HCT116 (cell line): ENCODE measurements around the gene C1orf167. TPM values are rescaled to one million over a fixed set of nuclear protein-coding genes. Genes with fewer than 3 reads are reported as not detected.

ENCODE experiments used
- ATAC-seq: fragments of 200-7000 bp; cut with Tn5 transposase; 2 replicates; pipeline ENCODE4 v1.9.1; 2020; ENCODE audit warnings: mild to moderate bottlenecking, moderate library complexity
- BruUV-seq: library from RNA; stranded (reverse); fragments of 400-500 nt; replicated peaks from 2 replicates; lab custom pipeline; 2021; lab: Mats Ljungman, UMichigan
- CTCF ChIA-PET: fragments of 300-600 bp; sonication (Branson Sonifier 250); formaldehyde crosslinking; loops from one replicate; lab custom pipeline; 2021; ENCODE audit warnings: antibody characterized with exemption; lab: Charles Lee
- POLR2A ChIA-PET: fragments of 300-600, 350-600 bp; sonication (Branson Sonifier 250); formaldehyde crosslinking; loops from one replicate; lab custom pipeline; 2021; ENCODE audit warnings: antibody characterized with exemption; lab: Charles Lee
- RAD21 ChIA-PET, 2 experiments: fragments of 300-600 bp; sonication (Branson Sonifier 250); formaldehyde crosslinking; loops; one replicate each; lab custom pipeline; 2023; ENCODE audit warnings: low total read pairs in 2 of 2; ENCODE audit not compliant: uncharacterized antibody in 2 of 2, unreplicated experiment in 2 of 2, low non-redundant PET in 1 of 2; lab: Charles Lee
- DNase-seq: peaks from one replicate; pipeline ENCODE4 v3.0.0-alpha.2; 2010; ENCODE audit warnings: low read depth, low spot score
- H2AFZ ChIP-seq: fragments of 200-600 bp; shearing (Covaris generic), sonication (generic); 2 replicates; pipeline ENCODE4 v1.6.1; 2017; ENCODE audit warnings: low read depth, mixed run types, mixed read lengths, antibody characterized with exemption, low read length; ENCODE audit not compliant: poor library complexity, severe bottlenecking
- H3K27ac ChIP-seq: 2 replicates; pipeline ENCODE4 v1.5.1; 2012; ENCODE audit warnings: low read depth, low read length
- H3K27me3 ChIP-seq: fragments of 200-600 bp; sonication (generic); 2 replicates; pipeline ENCODE4 v1.6.1; 2016; ENCODE audit warnings: mixed run types, low read length, mixed read lengths; ENCODE audit not compliant: insufficient read depth
- H3K36me3 ChIP-seq, 2 experiments: fragments of 200-500 bp in 1 of 2; fragments of 200-600 bp in 1 of 2; sonication (Bioruptor generic) in 1 of 2; sonication (generic) in 1 of 2; 2 replicates each; pipeline versions ENCODE4 v1.5.1 to v1.6.1; 2014 to 2016; ENCODE audit warnings: low read length in 2 of 2, inconsistent platforms in 1 of 2, mixed read lengths in 1 of 2, mixed run types in 1 of 2; ENCODE audit not compliant: insufficient read depth in 2 of 2, control insufficient read depth in 1 of 2
- H3K4me1 ChIP-seq, 2 experiments: fragments of 200-600 bp in 1 of 2; sonication (generic) in 1 of 2; 2 replicates each; pipeline versions ENCODE4 v1.5.1 to v1.6.1; 2012 to 2017; ENCODE audit warnings: low read length in 2 of 2, inconsistent platforms in 1 of 2, mild to moderate bottlenecking in 1 of 2, mixed read lengths in 1 of 2, mixed run types in 1 of 2, moderate library complexity in 1 of 2; ENCODE audit not compliant: insufficient read depth in 2 of 2, control insufficient read depth in 1 of 2
- H3K4me2 ChIP-seq: fragments of 200-600 bp; sonication (generic); 2 replicates; pipeline ENCODE4 v1.6.1; 2017; ENCODE audit warnings: mixed run types, low read length, mixed read lengths
- H3K4me3 ChIP-seq, 2 experiments: fragments of 200-600 bp in 1 of 2; sonication (generic) in 1 of 2; replicated peaks in 1 of 2; 2 replicates each; pipeline ENCODE4 v1.5.1; 2011 to 2016; ENCODE audit warnings: low read length in 2 of 2, control low read depth in 1 of 2, low read depth in 1 of 2, mild to moderate bottlenecking in 1 of 2, mixed read lengths in 1 of 2, mixed run types in 1 of 2
- H3K79me2 ChIP-seq: fragments of 200-600 bp; sonication (generic); 2 replicates; pipeline ENCODE4 v1.6.1; 2017; ENCODE audit warnings: mild to moderate bottlenecking, mixed run types, low read length, moderate library complexity, mixed read lengths; ENCODE audit not compliant: insufficient read depth
- H3K9ac ChIP-seq: fragments of 200-600 bp; sonication (generic); 2 replicates; pipeline ENCODE4 v1.6.1; 2016; ENCODE audit warnings: low read length, mixed read lengths
- H3K9me2 ChIP-seq: fragments of 200-600 bp; sonication (generic), shearing (Covaris generic); 2 replicates; pipeline ENCODE4 v1.6.1; 2017; ENCODE audit warnings: mixed run types, mild to moderate bottlenecking, moderate library complexity; ENCODE audit not compliant: insufficient read depth
- H3K9me3 ChIP-seq, 2 experiments: fragments of 200-500 bp in 1 of 2; fragments of 200-600 bp in 1 of 2; sonication (Bioruptor generic) in 1 of 2; sonication (generic) in 1 of 2; 2 replicates each; pipeline ENCODE4 v1.6.1; 2014 to 2017; ENCODE audit warnings: low read length in 2 of 2, mixed read lengths in 2 of 2, inconsistent platforms in 1 of 2, low read depth in 1 of 2, mild to moderate bottlenecking in 1 of 2, mixed run types in 1 of 2, moderate library complexity in 1 of 2; ENCODE audit not compliant: control insufficient read depth in 1 of 2, insufficient read depth in 1 of 2
- H4K20me1 ChIP-seq: fragments of 200-600 bp; sonication (generic), shearing (Covaris generic); 2 replicates; pipeline ENCODE4 v1.6.1; 2017; ENCODE audit warnings: mixed run types, mild to moderate bottlenecking, moderate library complexity; ENCODE audit not compliant: insufficient read depth
- ATF3 ChIP-seq: IDR thresholded peaks from 2 replicates; pipeline ENCODE4 v1.6.1; 2012
- CBX3 ChIP-seq: IDR thresholded peaks from 2 replicates; pipeline ENCODE4 v1.6.1; 2012; ENCODE audit warnings: low read depth
- CEBPB ChIP-seq: IDR thresholded peaks from 2 replicates; pipeline ENCODE4 v1.6.1; 2012; ENCODE audit warnings: low read depth
- CTCF ChIP-seq, 3 experiments: fragments of 200-600 bp in 1 of 3; sonication (generic) in 1 of 3; IDR thresholded peaks in 2 of 3; conservative IDR thresholded peaks in 1 of 3; 2 replicates each; pipeline ENCODE4 v1.5.1; 2012 to 2017; ENCODE audit warnings: low read depth in 2 of 3, low read length in 2 of 3, antibody characterized with exemption in 1 of 3, borderline replicate concordance in 1 of 3, control low read depth in 1 of 3, mild to moderate bottlenecking in 1 of 3, mixed read lengths in 1 of 3, mixed run types in 1 of 3, moderate library complexity in 1 of 3; ENCODE audit not compliant: insufficient read depth in 1 of 3
- EGR1 ChIP-seq: IDR thresholded peaks from 2 replicates; pipeline ENCODE4 v1.6.1; 2012; ENCODE audit warnings: low read depth
- ELF1 ChIP-seq: IDR thresholded peaks from 2 replicates; pipeline ENCODE4 v1.6.1; 2012; ENCODE audit warnings: low read depth, borderline replicate concordance
- EZH2 ChIP-seq: fragments of 200-600 bp; sonication (generic); IDR thresholded peaks from 2 replicates; pipeline ENCODE4 v1.6.1; 2017; ENCODE audit warnings: antibody characterized with exemption, mixed run types
- EZH2phosphoT487 ChIP-seq: fragments of 200-600 bp; IDR thresholded peaks from 2 replicates; pipeline ENCODE4 v1.6.1; 2018; ENCODE audit warnings: antibody characterized with exemption, borderline replicate concordance
- FOSL1 ChIP-seq: IDR thresholded peaks from 2 replicates; pipeline ENCODE4 v1.6.1; 2012; ENCODE audit warnings: low read depth
- MAX ChIP-seq: IDR thresholded peaks from 2 replicates; pipeline ENCODE4 v1.6.1; 2012
- POLR2A ChIP-seq: IDR thresholded peaks from 2 replicates; pipeline ENCODE4 v1.7.0; 2011; ENCODE audit warnings: borderline replicate concordance; ENCODE audit not compliant: insufficient read depth, insufficient read length; ENCODE audit errors: extremely low read depth
- POLR2AphosphoS5 ChIP-seq: IDR thresholded peaks from 2 replicates; pipeline ENCODE4 v1.6.1; 2011; ENCODE audit warnings: mild to moderate bottlenecking, low read depth, low read length, moderate library complexity
- RAD21 ChIP-seq: IDR thresholded peaks from 2 replicates; pipeline ENCODE4 v1.6.1; 2012; ENCODE audit warnings: low read depth, mild to moderate bottlenecking
- REST ChIP-seq: IDR thresholded peaks from 2 replicates; pipeline ENCODE4 v1.6.1; 2012; ENCODE audit warnings: low read depth
- SIN3A ChIP-seq: IDR thresholded peaks from 2 replicates; pipeline ENCODE4 v1.6.1; 2012; ENCODE audit warnings: low read depth
- SP1 ChIP-seq: IDR thresholded peaks from 2 replicates; pipeline ENCODE4 v1.6.1; 2012; ENCODE audit warnings: low read depth
- SRF ChIP-seq: IDR thresholded peaks from 2 replicates; pipeline ENCODE4 v1.6.1; 2012; ENCODE audit warnings: low read depth
- YY1 ChIP-seq: IDR thresholded peaks from 2 replicates; pipeline ENCODE4 v1.6.1; 2011; ENCODE audit warnings: low read length, low read depth, moderate library complexity, mild to moderate bottlenecking; ENCODE audit not compliant: insufficient replicate concordance; ENCODE audit errors: extremely low read depth
- ZFX ChIP-seq: fragments of 450-650 bp; IDR thresholded peaks from 2 replicates; pipeline ENCODE4 v1.6.1; 2017
- ZNF274 ChIP-seq: fragments of 200-500 bp; sonication (Bioruptor generic); IDR thresholded peaks from 2 replicates; pipeline ENCODE4 v1.6.1; 2014; ENCODE audit warnings: mild to moderate bottlenecking, low read depth, low read length, inconsistent platforms
- intact Hi-C: fragments of 100-400 bp; cut with micrococcal nuclease; formaldehyde crosslinking; loops from 2 replicates; pipeline ENCODE4 v1.10.0; 2022
- total RNA-seq: library from RNA; stranded (reverse); gene quantifications from one replicate; pipeline ENCODE4 v1.2.1, GENCODE V29; 2021; ENCODE audit not compliant: unreplicated experiment

The C1orf167 gene
- total RNA-seq, 1 experiment from 2014 or later, result 0.12 TPM

GRCh38 chr1:11779715-11780379 lies 17.9 kb downstream of the C1orf167 start:
- no peak overlapping the region for H3K27ac ChIP-seq
- H3K9me3 ChIP-seq, result no peaks in the 10 kb centered on the region
- BruUV-seq, result no TSS peak
- RAD21 ChIA-PET, result no interaction called here
- CTCF ChIA-PET, result no interaction called here
- no peak for DNase-seq
- H3K4me3 ChIP-seq, result no peak overlapping the region
- no peaks in the 10 kb centered on the region for H4K20me1 ChIP-seq
- no peak for ATAC-seq
- no peak overlapping the region for H3K9ac ChIP-seq
- H3K79me2 ChIP-seq, result no peaks in the 10 kb centered on the region
- no peaks in the 10 kb centered on the region for H3K9me2 ChIP-seq
- H3K27me3 ChIP-seq, result no peaks in the 10 kb centered on the region
- no peaks in the 10 kb centered on the region for H3K36me3 ChIP-seq
- no peak overlapping the region for H2AFZ ChIP-seq
- POLR2A ChIA-PET, result no interaction called here
- intact Hi-C loops, result no loop called here
- peaks cover 1 to 7% of the 10 kb centered on the region in 2 experiments; a peak in 3 of 4 replicates for H3K4me1 ChIP-seq
- no peak for TF ChIP-seq SRF
- TF ChIP-seq REST, result no peak
- TF ChIP-seq POLR2A, result no peak
- TF ChIP-seq POLR2AphosphoS5, result no peak
- TF ChIP-seq CBX3, result no peak
- TF ChIP-seq ZFX, result no peak
- no peak for TF ChIP-seq MAX
- TF ChIP-seq RAD21, result no peak
- no peak for TF ChIP-seq YY1
- no peak for TF ChIP-seq SP1
- TF ChIP-seq CEBPB, result no peak
- TF ChIP-seq ZNF274, result no peak
- TF ChIP-seq EZH2, result no peak
- TF ChIP-seq SIN3A, result no peak
- no peak for TF ChIP-seq ATF3
- no peak for TF ChIP-seq CTCF (IDR thresholded peaks at IDR 0.05 in 2 of 3, conservative IDR thresholded peaks at IDR 0.05 in 1 of 3; ENCODE audit: borderline replicate concordance in 1 of 3, insufficient read depth in 1 of 3, low read depth in 2 of 3, low read length in 2 of 3)
- TF ChIP-seq EGR1, result no peak
- TF ChIP-seq ELF1, result no peak
- no peak for TF ChIP-seq FOSL1
- no peak for TF ChIP-seq EZH2phosphoT487
- H3K4me2 ChIP-seq, result no peak overlapping the region
